Nephron (organoid): ENCODE results near the gene UBL5.

ENCODE experiments used
- H3K27ac Mint-ChIP-seq, 3 experiments: 2 replicates each; pipeline ENCODE4 v1.8.0; 2020; ENCODE audit warnings: mixed read lengths in 3 of 3, mild to moderate bottlenecking in 2 of 3, moderate library complexity in 1 of 3
- H3K27me3 Mint-ChIP-seq: 2 replicates; pipeline ENCODE4 v1.8.0; 2021; ENCODE audit warnings: low read depth, mild to moderate bottlenecking, moderate library complexity, mixed read lengths
- H3K36me3 Mint-ChIP-seq: 2 replicates; pipeline ENCODE4 v1.8.0; 2020; ENCODE audit warnings: low read depth, mixed read lengths
- H3K4me1 Mint-ChIP-seq: 2 replicates; pipeline ENCODE4 v1.8.0; 2020; ENCODE audit warnings: mixed read lengths
- H3K4me3 Mint-ChIP-seq, 3 experiments: 2 replicates each; pipeline ENCODE4 v1.8.0; 2020; ENCODE audit warnings: mild to moderate bottlenecking in 3 of 3, mixed read lengths in 3 of 3, moderate library complexity in 2 of 3
- H3K9me3 Mint-ChIP-seq: 2 replicates; pipeline ENCODE4 v1.8.0; 2020; ENCODE audit warnings: mixed read lengths
- TF ChIP-seq, protein P1 (sequence below), 3 experiments: fragments of 200-600 bp; sonication (generic); IDR thresholded peaks; one replicate each; pipeline ENCODE4 v1.5.0; 2021; ENCODE audit warnings: antibody characterized with exemption in 3 of 3; ENCODE audit not compliant: unreplicated experiment in 3 of 3

Gene UBL5

DNA sequence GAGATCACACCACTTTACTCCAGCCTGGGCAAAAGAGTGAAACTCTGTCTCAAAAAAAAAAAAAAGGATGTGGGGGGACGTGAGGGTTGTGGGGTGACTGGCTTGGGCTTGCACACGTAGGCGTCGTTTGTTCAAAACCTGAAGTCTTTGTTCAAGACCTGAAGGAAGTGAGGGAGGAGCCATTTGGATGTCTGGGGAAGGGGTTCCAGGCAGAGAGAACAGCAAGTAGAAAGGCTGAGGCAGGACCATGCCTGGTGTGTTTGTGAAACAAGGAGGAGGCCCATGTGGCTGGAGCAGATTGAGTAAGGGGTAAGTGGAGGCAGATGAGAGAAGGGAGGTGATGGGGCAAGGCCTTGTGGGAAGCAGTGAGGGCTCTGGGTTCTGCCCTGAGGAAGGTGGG lies 35.2 kb downstream of the UBL5 start:
- no peaks in the 10 kb centered on the region for H3K9me3 Mint-ChIP-seq
- H3K4me1 Mint-ChIP-seq = peaks cover 4% of the 10 kb centered on the region
- H3K27me3 Mint-ChIP-seq = no peaks in the 10 kb centered on the region
- H3K27ac Mint-ChIP-seq = no peak overlapping the region
- H3K4me3 Mint-ChIP-seq = no peak overlapping the region
- TF ChIP-seq, protein P1, sequence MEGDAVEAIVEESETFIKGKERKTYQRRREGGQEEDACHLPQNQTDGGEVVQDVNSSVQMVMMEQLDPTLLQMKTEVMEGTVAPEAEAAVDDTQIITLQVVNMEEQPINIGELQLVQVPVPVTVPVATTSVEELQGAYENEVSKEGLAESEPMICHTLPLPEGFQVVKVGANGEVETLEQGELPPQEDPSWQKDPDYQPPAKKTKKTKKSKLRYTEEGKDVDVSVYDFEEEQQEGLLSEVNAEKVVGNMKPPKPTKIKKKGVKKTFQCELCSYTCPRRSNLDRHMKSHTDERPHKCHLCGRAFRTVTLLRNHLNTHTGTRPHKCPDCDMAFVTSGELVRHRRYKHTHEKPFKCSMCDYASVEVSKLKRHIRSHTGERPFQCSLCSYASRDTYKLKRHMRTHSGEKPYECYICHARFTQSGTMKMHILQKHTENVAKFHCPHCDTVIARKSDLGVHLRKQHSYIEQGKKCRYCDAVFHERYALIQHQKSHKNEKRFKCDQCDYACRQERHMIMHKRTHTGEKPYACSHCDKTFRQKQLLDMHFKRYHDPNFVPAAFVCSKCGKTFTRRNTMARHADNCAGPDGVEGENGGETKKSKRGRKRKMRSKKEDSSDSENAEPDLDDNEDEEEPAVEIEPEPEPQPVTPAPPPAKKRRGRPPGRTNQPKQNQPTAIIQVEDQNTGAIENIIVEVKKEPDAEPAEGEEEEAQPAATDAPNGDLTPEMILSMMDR (IDR thresholded peaks at IDR 0.05; ENCODE audit: unreplicated experiment in 3 of 3) = no peak
- peaks cover 20% of the 10 kb centered on the region for H3K36me3 Mint-ChIP-seq

- H3K27me3 Mint-ChIP-seq = no peaks in the 10 kb centered on the region
- no peak overlapping the region for H3K27ac Mint-ChIP-seq
- H3K4me3 Mint-ChIP-seq = no peak overlapping the region
- TF ChIP-seq, protein P1 (IDR thresholded peaks at IDR 0.05; ENCODE audit: unreplicated experiment in 3 of 3) = no peak
- peaks cover 4% of the 10 kb centered on the region for H3K4me1 Mint-ChIP-seq
- no peaks in the 10 kb centered on the region for H3K9me3 Mint-ChIP-seq
- H3K36me3 Mint-ChIP-seq = peaks cover 11% of the 10 kb centered on the region
These were observed 36.0 kb downstream of the UBL5 start for GRCh38 chr19:9863759-9864158.

GRCh38 chr19:9865732-9866501 lies 38.2 kb downstream of the UBL5 start:
- Mint-ChIP-seq H3K4me1 (peaks cover 4% of the 10 kb centered on the region), H3K4me3 (no peak overlapping the region), H3K27ac (no peak overlapping the region), H3K36me3 (peaks cover 8% of the 10 kb centered on the region), H3K27me3 (no peaks in the 10 kb centered on the region), H3K9me3 (no peaks in the 10 kb centered on the region)
- TF ChIP-seq, protein P1 (IDR thresholded peaks at IDR 0.05; ENCODE audit: unreplicated experiment in 3 of 3) = no peak

GRCh38 chr19:9868983-9869617 lies 41.4 kb downstream of the UBL5 start:
- Mint-ChIP-seq H3K4me3 (no peak overlapping the region), H3K27me3 (no peaks in the 10 kb centered on the region), H3K9me3 (no peaks in the 10 kb centered on the region), H3K27ac (no peak overlapping the region), H3K36me3 (peaks cover 5% of the 10 kb centered on the region), H3K4me1 (peaks cover 4% of the 10 kb centered on the region)
- TF ChIP-seq, protein P1 (IDR thresholded peaks at IDR 0.05; ENCODE audit: unreplicated experiment in 3 of 3) = no peak

DNA sequence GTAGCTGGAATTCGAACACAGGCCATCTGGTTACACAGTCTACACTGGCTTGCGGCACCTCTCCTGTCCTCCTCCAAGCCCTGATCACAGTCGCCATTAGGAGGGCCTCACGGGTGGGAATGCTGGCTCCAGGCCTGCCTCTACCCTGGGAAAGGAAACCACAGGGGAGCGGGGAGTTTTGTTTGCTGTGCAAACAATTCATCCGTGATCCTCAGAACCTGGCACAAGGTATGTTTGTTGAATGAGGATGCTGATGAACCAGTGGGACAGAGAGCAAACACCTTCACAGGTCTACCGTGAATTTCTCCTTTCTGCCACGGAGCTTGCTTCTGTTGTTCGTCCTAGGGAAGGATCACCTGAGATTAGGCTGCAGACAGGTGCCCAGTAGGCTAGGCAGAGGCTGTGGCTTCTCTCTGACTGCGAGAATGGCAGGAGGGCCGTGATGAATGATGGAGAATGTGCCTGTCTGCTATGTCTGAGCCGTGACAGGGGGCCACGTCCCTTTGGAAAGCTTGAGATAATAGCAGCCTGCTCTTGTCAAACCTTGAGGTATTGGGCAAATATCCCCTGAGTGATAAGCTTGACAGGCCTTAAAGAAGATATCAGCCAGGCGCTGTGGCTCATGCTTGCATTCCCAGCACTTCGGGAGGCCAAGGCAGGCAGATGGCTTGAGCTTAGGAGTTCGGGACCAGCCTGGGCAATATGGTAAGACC lies 44.1 kb downstream of the UBL5 start:
- Mint-ChIP-seq H3K4me1 (peaks cover 10% of the 10 kb centered on the region), H3K27me3 (no peaks in the 10 kb centered on the region), H3K36me3 (peaks cover 5% of the 10 kb centered on the region), H3K27ac (no peak overlapping the region), H3K9me3 (no peaks in the 10 kb centered on the region), H3K4me3 (no peak overlapping the region)
- TF ChIP-seq, protein P1 (IDR thresholded peaks at IDR 0.05; ENCODE audit: unreplicated experiment in 3 of 3) = no peak
